GM12874 (cell line): ENCODE data around the gene PSMD6.

Source experiments
- TF ChIP-seq, protein P1 (sequence below): IDR thresholded peaks from 2 replicates; pipeline ENCODE4 v1.5.1; 2011; ENCODE audit warnings: low read depth, mild to moderate bottlenecking, control low read depth, low read length, moderate library complexity; ENCODE audit not compliant: insufficient read depth

PSMD6 gene

GRCh38 chr3:64022451-64023186 is 675 bp downstream of the PSMD6 start:
- TF ChIP-seq, protein P1, sequence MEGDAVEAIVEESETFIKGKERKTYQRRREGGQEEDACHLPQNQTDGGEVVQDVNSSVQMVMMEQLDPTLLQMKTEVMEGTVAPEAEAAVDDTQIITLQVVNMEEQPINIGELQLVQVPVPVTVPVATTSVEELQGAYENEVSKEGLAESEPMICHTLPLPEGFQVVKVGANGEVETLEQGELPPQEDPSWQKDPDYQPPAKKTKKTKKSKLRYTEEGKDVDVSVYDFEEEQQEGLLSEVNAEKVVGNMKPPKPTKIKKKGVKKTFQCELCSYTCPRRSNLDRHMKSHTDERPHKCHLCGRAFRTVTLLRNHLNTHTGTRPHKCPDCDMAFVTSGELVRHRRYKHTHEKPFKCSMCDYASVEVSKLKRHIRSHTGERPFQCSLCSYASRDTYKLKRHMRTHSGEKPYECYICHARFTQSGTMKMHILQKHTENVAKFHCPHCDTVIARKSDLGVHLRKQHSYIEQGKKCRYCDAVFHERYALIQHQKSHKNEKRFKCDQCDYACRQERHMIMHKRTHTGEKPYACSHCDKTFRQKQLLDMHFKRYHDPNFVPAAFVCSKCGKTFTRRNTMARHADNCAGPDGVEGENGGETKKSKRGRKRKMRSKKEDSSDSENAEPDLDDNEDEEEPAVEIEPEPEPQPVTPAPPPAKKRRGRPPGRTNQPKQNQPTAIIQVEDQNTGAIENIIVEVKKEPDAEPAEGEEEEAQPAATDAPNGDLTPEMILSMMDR: no peak

- TF ChIP-seq, protein P1: no peak
These were observed 1.4 kb downstream of the PSMD6 start for GRCh38 chr3:64021922-64022321.

DNA sequence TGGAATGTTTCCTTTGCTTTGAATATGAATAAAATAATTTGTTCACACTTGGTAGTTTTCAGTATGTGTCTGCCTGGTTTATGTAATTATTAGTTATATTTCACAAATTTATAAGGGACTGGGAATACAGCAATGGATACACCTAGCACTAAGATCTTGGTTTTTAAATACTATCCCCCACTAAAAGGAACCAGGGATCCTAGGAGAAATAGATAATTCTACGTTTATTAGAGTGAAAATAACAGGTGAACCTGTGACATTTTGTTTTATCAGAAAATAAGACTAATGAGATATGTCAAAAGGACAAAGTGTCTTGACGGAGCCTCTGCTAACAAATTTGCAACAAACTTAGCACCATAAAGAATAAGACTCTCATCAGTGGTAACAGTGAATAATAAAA is 3.4 kb downstream of the PSMD6 start:
- TF ChIP-seq, protein P1: no peak

- TF ChIP-seq, protein P1: no peak
These were observed 4.0 kb downstream of the PSMD6 start for GRCh38 chr3:64019271-64019670.

DNA sequence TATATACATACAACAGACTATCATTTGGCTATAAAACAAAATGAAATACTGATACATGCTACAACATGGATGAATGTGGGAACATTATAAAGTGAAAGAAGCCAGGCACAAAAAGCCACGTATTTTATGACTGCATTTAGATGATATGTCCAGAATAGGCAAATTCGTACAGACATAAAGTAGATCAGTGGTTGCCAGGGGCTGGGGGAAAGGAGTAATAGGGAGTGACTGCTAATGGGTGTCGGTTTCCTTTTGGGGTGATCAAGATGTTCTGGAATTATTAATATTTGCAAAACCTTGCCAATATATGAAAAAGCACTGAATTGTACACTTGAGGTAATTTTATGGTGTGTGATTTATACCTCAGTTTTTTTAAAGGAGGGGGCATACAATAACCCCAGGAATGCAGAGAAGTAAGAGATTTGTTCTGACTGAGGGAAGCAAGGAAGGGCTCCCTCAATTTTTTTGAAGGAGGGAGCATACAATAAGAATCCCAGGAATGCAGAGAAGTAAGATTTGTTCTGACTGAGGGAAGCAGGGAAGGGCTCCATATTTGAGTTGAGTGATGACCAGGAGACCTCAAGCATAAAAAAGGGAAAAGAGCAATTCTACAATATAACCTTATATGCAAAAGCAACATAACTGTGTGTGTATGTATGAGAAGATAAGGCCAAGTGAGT is 6.2 kb downstream of the PSMD6 start:
- TF ChIP-seq, protein P1: no peak

DNA sequence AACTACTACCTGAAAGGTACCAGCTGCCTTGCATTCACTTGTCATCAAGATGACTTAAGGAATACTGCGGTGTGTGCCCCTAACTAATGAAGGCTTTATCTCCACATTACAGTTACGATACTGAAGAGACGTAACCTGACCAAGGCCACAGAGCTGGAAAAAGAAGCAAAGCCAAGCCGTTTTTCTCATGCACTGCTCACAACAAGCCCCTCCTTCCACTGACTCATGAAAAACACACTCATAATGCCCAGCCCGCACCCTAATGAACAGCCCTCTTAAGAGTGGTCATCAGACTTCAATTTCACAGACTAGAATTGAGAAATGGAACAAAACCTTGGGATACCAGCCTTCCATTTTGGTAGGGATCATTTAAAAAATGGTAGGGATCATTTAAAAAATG is 11.6 kb downstream of the PSMD6 start:
- TF ChIP-seq, protein P1: no peak

- TF ChIP-seq, protein P1: no peak
These were observed 13.1 kb downstream of the PSMD6 start for GRCh38 chr3:64010199-64010598.
